Suppressor macrophage treated with lipopolysaccharide for 4 hours (primary cell): ENCODE data around the gene PIGP.
"Not testable (repeated sequence)": the region's sequence is repeated elsewhere in the genome, so short reads cannot be mapped to it uniquely, and the experiment has no call there.

Experiments
- DNase-seq: peaks from one replicate; pipeline ENCODE4 v3.0.0-alpha.2; 2020

The PIGP gene

GRCh38 chr21:37072988-37073416 is at the start of gene PIGP, which contains the start of gene TTC3:
PIGP (minus strand) TSS chr21:37073071; CDS start chr21:37072515, 556 bp downstream.
TTC3 (plus strand) TSS chr21:37073254; CDS start chr21:37087258, 14,004 bp downstream.
- DNase-seq = peak; percentile 99

GRCh38 chr21:37119421-37120218 is 46.7 kb upstream of the PIGP start:
- DNase-seq = no peak

DNA sequence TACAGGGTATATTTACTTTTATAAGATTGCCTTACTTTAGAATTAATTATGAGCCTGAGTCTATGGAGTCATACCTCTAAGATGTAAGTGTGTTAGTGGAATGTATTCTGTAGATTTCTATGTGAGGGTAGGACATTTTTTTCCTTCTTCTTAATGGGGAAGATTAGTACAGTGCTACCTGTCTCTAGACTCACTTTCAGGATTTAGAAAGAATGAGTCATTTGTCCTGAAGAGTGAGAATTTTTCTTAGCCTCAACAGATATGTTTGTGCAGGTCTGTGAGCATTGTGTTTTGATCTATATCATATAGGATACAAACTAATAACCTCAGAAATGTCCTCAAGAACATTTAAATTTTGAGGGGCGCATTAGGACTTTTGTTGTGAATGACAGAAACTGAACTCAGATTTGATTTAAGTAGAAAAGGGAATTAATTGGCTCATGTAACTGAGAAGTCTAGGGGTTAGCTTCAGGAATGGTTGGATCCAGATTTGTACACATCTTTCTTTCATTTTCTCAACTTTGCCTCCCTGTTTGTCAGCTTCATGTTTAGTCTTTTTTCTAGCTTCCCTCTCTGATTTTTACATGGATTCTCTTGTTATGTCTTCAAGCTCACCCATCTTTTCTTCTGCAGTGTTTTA is 45.4 kb upstream of the PIGP start:
- no peak for DNase-seq

GRCh38 chr21:37117204-37117603 is 44.3 kb upstream of the PIGP start:
- no peak for DNase-seq

DNA sequence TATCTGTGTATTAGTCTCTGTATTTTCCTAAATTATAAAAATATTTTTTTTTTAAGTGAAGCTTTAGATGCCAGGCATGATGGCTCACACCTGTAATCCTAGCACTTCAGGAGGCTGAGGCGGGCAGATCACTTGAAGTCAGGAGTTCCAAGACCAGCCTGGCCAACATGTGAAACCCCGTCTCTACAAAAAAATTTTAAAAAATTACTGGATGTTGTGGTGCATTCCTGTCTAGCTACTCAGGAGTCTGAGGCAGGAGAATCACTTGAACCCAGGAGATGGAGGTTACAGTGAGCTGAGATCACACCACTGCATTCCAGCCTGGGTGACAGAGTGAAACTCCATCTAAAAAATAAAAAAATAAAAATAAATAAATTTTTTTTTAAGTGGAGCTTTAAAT is 43.6 kb upstream of the PIGP start:
- DNase-seq = not testable (repeated sequence)

DNA sequence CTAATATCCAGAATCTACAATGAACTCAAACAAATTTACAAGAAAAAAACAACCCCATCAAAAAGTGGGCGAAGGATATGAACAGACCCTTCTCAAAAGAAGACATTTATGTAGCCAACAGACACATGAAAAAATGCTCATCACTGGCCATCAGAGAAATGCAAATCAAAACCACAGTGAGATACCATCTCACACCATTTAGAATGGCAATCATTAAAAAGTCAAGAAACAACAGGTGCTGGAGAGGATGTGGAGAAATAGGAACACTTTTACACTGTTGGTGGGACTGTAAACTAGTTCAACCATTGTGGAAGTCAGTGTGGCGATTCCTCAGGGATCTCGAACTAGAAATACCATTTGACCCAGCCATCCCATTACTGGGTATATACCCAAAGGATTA is 41.4 kb upstream of the PIGP start:
- DNase-seq = not testable (repeated sequence)

- not testable (repeated sequence) for DNase-seq
Measured at GRCh38 chr21:37111029-37111428, 38.2 kb upstream of the PIGP start.

GRCh38 chr21:37106998-37107397 is 34.1 kb upstream of the PIGP start:
- DNase-seq = no peak

DNA sequence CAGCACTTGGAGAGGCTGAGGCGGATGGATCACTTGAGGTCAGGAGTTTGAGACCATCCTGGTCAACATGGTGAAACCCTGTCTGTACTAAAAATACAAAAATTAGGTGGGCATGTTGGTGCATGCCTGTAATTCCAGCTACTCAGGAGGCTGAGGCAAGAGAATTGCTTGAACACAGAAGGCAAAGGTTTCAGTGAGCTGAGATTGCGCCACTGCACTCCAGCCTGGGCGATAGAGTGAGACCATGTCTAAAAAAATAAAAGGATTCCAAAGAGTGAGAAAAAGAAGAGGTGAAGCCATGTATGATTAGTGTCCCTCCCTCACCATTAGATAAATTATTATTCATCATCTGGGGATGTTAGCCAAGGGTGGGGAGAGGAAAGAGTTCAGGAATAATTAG is 29.9 kb upstream of the PIGP start:
- not testable (repeated sequence) for DNase-seq

DNA sequence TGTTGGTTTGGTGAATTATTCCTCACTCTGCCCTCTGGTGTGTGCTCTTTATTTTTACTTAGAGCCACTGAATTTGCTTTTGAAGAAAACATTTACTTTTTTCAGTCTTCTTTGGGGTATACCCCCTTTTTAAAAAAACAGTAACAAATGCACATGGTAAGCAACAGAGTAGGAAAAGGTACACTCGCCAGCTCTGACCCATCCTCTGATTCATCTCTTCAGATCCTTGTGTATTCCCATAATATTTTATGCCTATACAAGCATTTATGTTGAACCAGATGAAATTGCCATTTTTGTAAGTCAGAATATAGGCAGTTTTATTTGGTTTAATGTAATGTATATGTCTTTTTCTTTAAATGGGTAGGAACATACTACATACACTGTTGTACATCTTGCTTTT is 28.5 kb upstream of the PIGP start:
- DNase-seq = no peak

GRCh38 chr21:37100316-37100715 is 27.4 kb upstream of the PIGP start:
- DNase-seq = no peak

DNA sequence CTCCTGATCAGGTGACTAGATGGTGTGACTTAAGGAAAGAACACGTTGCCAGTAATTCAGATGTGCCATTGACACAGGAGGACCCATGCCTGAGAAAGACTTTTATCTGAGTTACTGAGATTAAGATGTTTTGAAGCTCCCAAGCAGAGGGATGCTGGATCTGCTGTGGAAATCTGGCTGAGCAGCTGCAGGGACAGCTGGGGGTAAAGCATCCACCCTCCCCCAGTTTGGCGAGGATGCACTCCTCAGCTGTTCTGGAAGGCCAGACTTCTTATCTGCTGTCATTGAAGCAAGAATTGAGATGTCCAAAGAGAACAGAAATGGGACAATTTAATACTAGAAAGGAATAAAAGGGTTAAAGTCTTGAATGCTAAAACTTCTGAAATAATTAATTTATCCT is 25.9 kb upstream of the PIGP start:
- no peak for DNase-seq

GRCh38 chr21:37095821-37096220 is 22.9 kb upstream of the PIGP start:
- no peak for DNase-seq

DNA sequence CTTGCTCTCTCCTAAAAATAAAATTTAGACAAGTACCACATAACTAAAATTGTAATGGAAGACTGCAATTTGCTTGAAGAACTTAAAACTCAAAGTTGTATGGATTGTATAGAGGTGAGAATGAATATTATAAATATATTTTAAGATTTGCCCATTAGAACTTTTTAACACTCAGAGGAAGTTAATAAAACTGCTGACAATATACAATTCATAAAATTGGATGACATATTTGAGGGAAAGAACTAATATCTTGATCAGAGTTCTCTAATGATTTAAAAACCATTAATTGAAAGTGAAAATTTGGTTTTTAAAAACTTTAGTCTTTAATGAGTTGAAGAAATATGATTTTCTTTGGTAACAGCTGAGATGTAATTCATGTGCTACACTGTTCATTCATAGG is 21.1 kb upstream of the PIGP start:
- DNase-seq = no peak

GRCh38 chr21:37088186-37088735 is 15.4 kb upstream of the PIGP start:
- no peak for DNase-seq

- peak; percentile 26 for DNase-seq
Measured at GRCh38 chr21:37087188-37087587, 14.3 kb upstream of the PIGP start.

- no peak for DNase-seq
Measured at GRCh38 chr21:37085726-37086125, 12.9 kb upstream of the PIGP start.

DNA sequence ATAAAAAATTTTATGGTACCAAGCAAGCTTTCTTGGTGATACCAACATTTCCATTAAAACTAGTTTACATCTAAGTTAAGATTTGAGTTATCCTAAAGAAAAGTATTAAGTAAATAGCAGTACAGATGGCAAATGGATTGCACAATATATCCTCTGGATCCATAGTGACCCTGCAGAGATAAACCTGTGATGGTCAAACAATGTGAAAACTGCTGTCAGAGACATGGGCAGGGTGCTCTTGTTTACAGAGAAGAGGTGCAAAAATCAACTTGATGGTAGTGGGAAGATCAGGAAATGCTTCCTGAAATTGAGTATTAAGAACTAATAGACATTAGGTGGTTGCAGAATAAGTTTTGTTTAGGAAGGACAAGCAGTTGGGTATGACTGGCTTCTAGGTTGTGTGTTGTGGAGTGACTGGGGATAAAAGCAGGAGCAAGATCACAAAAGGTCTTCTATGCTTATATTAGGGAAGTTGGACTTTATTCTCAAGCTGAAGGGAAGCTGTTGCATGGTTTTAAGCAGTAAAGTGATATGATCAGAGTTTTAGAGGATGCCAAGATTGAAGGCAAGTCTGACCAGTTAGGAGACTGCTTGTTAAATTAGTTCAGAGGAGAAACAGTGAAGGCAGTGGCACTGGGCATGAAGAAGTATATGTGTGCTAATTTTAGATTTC is 10.1 kb upstream of the PIGP start:
- peak; percentile 14 for DNase-seq

GRCh38 chr21:37082375-37082774 is 9.5 kb upstream of the PIGP start:
- no peak for DNase-seq

DNA sequence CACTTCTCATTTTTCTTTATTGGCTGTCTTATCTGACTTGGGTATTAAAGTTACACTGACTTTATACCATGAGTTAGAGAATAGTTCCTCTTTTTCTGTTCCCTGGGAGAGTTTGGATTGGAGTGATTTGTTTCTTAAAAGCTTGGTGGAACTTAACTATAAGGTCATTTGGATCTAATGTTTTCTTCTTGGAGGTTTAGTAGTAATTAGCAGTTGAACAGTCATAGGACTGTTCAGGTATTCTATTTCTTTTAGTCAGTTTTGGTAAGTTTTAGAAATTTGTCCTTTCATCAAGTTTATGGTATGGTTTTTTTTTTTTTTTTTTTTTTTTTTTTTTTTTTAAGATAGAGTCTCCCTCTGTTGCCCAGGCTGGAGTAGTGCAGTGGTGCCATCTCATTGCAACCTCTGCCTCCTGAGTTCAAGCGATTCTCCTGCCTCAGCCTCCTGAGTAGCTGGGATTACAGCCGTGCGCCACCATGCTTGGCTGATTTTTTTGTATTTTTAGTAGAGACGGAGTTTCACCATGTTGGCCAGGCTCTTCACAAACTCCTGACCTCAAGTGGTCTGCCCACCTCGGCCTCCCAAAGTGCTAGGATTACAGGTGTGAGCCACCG is 6.4 kb upstream of the PIGP start:
- DNase-seq = peak; percentile 50

DNA sequence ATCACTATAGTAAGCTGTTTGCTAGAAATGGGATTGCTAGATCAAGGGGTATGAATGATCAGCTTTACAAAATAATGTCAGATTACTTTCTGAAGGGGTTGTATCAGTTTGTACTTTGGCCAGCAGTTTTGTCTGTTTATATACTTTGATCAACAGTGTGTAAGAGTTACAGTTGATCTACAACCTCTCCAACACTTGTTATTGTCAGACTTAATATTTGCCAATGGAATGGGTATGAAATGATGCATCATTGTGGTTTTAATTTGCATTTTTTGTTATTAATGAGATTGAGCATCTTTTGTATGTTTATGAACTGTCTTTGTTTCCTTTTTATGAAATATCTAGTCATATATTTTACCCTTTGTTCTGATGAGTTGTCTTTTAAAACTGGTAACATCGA is 4.5 kb upstream of the PIGP start:
- DNase-seq = no peak

DNA sequence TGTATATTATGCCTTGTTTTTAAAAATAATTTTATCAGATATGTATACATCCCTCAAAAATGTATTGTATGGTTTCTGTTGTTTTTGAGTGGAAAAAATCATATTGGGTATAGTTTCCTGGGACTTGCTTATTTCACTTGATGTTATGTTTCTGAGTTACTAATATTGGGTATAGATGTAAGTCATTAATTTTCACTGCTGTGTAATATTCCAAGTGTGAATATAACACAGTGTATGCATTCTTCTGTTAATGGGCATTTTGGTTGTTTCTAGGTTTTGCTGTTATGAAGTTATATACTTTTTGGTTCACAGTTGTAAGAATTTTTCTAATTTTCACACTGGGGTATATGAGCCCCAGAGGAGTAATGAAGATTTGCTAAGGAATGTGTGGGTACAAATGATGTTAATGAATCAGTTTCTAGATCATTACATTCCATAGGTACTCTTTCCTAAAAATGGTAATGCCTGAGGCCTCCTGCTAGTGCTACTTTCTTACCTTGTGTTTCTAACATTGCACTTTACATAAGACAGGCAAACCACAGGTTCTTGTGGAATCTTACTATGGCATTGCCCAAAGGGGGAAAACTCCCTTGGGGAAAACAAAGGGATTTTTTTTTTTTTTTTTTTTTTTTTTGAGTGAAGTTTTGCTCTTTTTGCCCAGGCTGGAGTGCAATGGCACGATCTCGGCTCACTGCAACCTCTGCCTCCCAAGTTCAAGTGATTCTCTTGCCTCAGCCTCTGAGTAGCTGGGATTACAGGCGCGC is 3.4 kb upstream of the PIGP start:
- no peak for DNase-seq
